Epidermal melanocyte (primary cell): Measurements from ENCODE around the gene RARB.

ENCODE experiments used
- DNase-seq: peaks from one replicate; pipeline ENCODE4 v3.0.0; 2011; ENCODE audit warnings: low spot score; ENCODE audit not compliant: insufficient read length

Gene RARB

DNA sequence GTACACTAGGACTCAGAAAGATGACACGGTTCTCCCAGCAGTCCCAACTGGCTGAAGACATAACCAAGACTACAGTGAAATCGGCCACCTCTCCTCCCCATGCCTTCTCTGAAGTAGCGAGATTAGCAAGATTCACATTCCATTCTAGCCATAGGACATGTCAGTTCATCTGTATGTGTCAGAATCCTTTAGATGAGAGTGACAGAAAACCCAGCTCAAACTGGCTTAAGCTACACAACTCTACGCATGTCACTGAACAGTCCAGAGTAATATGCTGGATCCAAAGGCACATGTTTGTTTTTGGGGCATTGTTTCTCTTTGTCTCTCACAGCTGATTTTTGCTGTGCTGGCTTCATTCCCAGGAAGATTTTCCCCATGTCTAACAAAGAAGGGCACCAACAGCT is 75.8 kb downstream of the RARB start:
- no peak for DNase-seq

- no peak for DNase-seq
Measured at GRCh38 chr3:25505581-25505980, 77.5 kb downstream of the RARB start.

DNA sequence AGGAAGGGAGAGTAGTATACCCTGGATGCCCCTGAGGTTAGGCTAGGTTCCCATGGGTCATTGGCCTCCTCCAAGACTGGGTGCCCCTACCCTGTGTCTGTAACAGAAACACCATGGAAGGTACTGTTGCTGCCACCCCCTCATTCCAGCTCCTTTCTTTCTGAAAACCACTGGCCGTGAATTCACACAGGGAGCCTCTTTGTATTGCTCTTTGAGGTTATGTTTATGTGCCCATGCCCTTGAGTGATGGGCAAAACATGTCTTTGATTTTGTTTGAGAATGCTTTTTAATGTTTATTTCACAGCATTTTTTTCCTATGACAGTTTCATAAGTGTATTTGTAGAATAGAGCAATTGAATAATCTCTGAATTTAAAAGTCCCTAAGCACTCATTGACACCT is 79.7 kb downstream of the RARB start:
- DNase-seq, result no peak

- DNase-seq, result no peak
Measured at GRCh38 chr3:25508433-25508832, 80.4 kb downstream of the RARB start.

GRCh38 chr3:25508901-25509300 is 80.8 kb downstream of the RARB start:
- no peak for DNase-seq

DNA sequence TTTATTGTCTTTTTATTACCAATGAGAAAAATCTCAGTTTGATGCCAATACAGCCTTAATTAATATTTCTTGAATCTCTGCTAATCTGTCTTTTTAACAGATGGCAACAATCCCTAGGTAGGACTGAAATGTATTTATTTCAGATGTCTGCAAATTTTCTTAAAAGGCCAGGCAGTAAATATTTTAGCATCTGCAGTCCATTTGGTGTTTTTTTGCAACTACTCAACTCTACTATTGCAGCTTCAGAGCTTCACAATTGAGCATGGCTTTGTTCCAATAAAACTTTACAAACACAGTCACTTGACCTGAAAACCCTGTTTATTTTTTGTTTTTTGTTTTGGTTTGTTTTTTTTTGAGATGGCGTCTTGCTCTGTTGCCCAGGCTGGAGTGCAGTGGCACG is 82.7 kb downstream of the RARB start:
- DNase-seq, result no peak

- DNase-seq, result no peak
Measured at GRCh38 chr3:25511972-25512721, 84.1 kb downstream of the RARB start.

GRCh38 chr3:25513642-25514266 is 85.7 kb downstream of the RARB start:
- no peak for DNase-seq

GRCh38 chr3:25515171-25515570 is 87.1 kb downstream of the RARB start:
- DNase-seq, result no peak

GRCh38 chr3:25520926-25521559 is 93.0 kb downstream of the RARB start:
- DNase-seq, result no peak

DNA sequence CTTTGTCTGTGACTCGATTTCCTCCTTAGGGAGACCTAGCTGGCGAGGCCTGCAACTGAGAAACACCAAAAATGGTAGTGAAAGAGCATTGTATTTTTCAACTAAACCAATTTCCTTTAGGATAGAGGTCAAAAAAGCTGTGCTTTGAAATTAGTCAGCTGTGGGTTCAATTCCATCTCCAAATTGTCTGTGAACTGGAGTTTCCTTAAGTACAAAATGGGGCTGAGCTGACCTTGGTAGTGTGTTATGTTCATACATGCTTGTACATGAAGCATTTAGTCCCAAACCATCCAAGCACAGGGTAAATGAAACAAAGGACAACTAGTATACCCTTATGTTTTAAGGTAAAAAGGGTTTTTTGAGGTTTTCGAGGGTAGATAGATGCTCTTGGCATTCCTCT is 99.3 kb downstream of the RARB start:
- no peak for DNase-seq

- no peak for DNase-seq
Measured at GRCh38 chr3:25527801-25528200, 99.7 kb downstream of the RARB start.

DNA sequence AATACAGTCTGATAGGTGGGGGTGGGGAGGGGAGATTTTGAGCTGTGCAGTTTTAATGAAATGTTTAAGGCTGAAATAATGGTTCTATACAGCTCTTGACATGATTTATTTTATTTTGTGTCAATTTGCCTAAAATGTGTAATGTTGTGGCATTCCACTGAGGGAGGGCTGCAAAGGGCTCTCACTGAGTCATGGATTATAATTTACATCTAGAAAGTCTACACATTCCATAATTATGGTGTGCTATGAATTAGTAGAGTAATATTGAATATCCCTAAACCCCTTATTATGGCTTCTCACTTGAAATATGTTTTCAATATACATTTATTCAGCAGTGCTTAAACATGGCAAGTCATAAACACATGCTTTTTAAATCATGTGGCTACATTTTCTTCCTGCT is 103.9 kb downstream of the RARB start:
- no peak for DNase-seq

- no peak for DNase-seq
Measured at GRCh38 chr3:25532431-25533162, 104.5 kb downstream of the RARB start.

- no peak for DNase-seq
Measured at GRCh38 chr3:25533399-25533798, 105.3 kb downstream of the RARB start.

DNA sequence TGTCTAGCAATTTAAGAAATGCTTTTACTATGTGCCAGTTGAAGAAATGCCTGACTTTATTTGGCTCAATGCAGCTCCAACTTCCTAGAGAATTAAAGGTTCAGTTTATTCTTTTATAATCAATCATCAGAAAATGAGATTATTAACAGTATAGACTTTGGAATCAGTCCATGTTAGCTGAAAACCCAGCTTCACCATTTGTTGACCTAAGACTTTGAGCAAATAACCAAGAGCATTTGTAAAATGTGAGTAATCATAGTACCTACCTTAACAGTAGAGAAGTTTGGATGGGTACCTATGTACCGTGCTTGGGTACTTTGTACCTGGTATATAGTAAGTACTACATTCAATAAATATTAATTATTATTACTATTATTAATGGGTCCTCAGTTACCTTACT is 105.9 kb downstream of the RARB start:
- DNase-seq, result no peak

GRCh38 chr3:25536521-25537391 is 108.7 kb downstream of the RARB start:
- no peak for DNase-seq

- DNase-seq, result no peak
Measured at GRCh38 chr3:25537516-25537915, 109.5 kb downstream of the RARB start.

DNA sequence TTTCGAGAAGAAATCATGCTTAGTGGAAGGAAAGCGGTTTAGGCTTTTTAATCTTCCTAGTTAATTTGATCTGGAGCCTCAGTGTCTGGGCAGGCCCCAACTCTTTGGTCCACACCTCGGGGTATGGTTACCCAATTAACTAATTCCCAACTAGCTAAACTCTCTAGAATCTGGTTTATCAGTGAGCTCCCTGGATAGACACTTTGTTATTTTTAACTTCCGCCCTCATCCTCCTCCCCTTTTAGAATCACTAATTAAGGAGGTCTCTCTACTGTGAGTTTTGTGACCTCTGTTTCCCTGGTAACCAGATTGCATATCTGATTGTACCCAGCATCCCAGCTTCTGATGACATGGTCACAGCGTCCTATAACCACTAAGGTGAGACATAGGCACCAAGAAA is 112.2 kb downstream of the RARB start:
- DNase-seq, result no peak

DNA sequence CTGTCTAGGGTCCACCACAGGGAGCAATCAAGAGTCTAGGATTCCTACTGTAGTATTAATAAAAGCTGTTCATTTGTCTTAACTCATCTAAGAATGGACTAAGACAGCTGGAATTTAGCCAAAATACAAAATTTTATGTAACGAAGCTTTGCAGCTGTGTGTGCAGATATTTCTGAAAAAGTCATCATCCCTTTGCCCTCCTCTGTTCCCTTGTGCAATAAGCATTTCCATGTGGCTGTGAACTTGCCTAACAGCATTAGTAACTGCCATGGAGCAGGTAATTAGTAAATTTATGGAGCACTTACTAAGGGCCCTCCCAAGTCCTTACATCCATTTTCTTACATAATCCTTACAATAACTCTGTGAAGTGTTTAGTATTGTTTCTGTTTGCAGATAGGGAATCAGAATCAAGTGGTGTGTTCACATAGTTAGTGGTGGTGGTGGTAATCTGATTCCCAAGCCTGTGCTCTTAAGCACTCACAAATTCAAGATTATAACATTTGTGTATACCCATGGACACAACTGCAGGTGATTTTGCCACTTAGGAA is 114.5 kb downstream of the RARB start:
- no peak for DNase-seq

DNA sequence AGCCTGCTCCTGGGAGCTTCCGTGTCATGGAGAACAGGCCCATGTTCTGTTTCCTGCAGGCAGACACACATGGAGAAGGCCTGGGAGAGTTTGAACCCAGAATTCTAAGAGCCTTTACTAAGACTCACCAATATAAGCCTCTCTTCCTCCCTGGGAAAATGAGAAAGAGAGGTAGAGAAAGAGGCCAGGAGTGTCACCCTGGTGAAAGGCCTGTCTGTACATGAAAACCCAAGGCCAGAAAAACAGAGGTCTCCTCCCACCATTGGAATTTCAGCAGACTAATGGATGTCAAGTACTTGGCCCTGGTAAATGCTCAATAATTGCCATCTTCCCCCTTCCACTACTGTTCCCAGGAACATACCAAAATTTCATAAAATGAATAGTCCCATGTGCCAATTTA is 119.0 kb downstream of the RARB start:
- no peak for DNase-seq
